ENCODE measurements around the gene CCT2. TPM values are rescaled to one million over a fixed set of nuclear protein-coding genes. Genes with fewer than 3 reads are reported as not detected.

The CCT2 gene
- total and polyA plus RNA-seq, 2 of the 4 experiments (the other 2 are of a cell fraction), result 194 to 651 TPM

Small RNAs within 50 kb of the gene (microRNA-seq; reads per million reads assigned to microRNA genes)
- 0 reads per million in 2 experiments for gene MIR3913-1 (ENCODE audit: insufficient read depth in 1 of 2, insufficient read length in 1 of 2, unreplicated experiment in 1 of 2)
- not detected for gene MIR3913-2 (ENCODE audit: unreplicated experiment)

Small RNAs within 50 kb of the gene (small RNA-seq; reads per million reads assigned to genes)
- 0 to 0.65 (median 0) reads per million in 5 experiments for gene MIR3913-1

Other genes with a start within 250 kb of the CCT2 start
- not detected in 2 replicates for gene LYZ, start 237.1 kb upstream of the CCT2 start, total RNA-seq (2012; rRNA removed)
- gene LYZ, start 237.1 kb upstream of the CCT2 start, polyA plus RNA-seq (2012; rRNA removed), result not detected in 2 replicates
- gene YEATS4, start 225.7 kb upstream of the CCT2 start, total RNA-seq (2012; rRNA removed), result 15.1 and 17.8 TPM in 2 replicates
- 6.9 and 10.0 TPM in 2 replicates for gene YEATS4, start 225.7 kb upstream of the CCT2 start, polyA plus RNA-seq (2012; rRNA removed)
- gene FRS2, start 115.1 kb upstream of the CCT2 start, total RNA-seq (2012; rRNA removed), result 58.3 and 65.8 TPM in 2 replicates
- 12.4 and 13.0 TPM in 2 replicates for gene FRS2, start 115.1 kb upstream of the CCT2 start, polyA plus RNA-seq (2012; rRNA removed)
- not detected in 2 replicates for gene LRRC10, start 25.4 kb downstream of the CCT2 start, total RNA-seq (2012; rRNA removed)
- gene LRRC10, start 25.4 kb downstream of the CCT2 start, polyA plus RNA-seq (2012; rRNA removed), result not detected in 2 replicates
- under 0.01 TPM in 2 replicates for gene BEST3, start 113.8 kb downstream of the CCT2 start, total RNA-seq (2012; rRNA removed)
- gene BEST3, start 113.8 kb downstream of the CCT2 start, polyA plus RNA-seq (2012; rRNA removed), result 0.07 and 0.09 TPM in 2 replicates
- 2.7 and 3.3 TPM in 2 replicates for gene RAB3IP, start 153.4 kb downstream of the CCT2 start, total RNA-seq (2012; rRNA removed)
- gene RAB3IP, start 153.4 kb downstream of the CCT2 start, polyA plus RNA-seq (2012; rRNA removed), result 1.3 and 1.5 TPM in 2 replicates
- gene MYRFL, start 239.8 kb downstream of the CCT2 start, total RNA-seq (2012; rRNA removed), result not detected in 2 replicates
- gene MYRFL, start 239.8 kb downstream of the CCT2 start, polyA plus RNA-seq (2012; rRNA removed), result not detected in 2 replicates